ENCODE data around the gene CLDN19. TPM values are rescaled to one million over a fixed set of nuclear protein-coding genes. Genes with fewer than 3 reads are reported as not detected.
"Not testable (repeated sequence)": the region's sequence is repeated elsewhere in the genome, so short reads cannot be mapped to it uniquely, and the experiment has no call there.

The CLDN19 gene
- total and polyA plus RNA-seq, 8 donors: 0.37 TPM; not detected in 7

DNA sequence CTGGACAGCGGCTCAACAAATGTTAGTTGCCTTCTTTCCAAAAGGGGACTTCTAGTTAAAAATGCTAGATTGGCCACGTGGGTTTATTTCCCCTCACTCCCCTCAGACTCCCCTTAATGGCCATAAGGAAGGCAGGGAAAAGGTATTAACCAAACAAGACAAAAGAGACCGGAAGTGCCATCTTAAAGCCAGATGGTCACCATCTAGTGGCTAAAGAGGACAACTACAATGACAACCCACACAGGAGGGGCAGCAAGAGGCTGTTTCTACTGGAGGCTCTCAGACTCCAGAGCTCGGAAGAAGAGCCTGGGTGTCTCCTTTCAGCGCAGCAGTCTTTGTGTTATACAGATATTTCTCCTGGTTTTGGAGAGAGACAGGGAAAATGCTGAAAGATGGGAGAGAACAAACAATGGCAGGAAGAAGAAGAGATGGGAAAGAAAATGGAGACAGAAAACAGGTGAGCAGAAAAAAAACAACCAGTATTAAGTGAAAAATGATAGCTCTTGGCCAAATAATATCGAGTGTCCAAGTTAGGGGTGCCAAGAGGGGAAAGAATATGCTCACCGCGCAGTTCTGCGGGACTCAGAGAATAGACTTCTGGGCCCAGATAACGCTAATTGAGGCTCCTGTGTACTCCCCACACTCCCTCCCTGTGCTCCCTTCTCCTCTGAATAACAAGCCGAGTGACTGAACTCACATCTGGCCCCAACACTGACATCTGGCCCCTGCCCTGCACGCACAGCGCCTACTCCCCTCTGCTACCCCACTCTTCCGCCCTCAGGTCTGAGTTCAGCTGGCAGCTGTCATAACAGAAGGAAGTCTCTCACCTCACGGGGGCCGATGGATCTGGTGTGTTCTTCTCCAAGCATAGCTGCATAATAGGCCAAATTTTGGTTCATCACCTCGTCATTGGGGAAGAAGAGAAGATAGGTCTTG is 17.2 kb upstream of the CLDN19 start:
- WGBS, 5 donors: 77 to 81% (median 79%) methylated on average over 17 of the region's 17 CpGs

DNA sequence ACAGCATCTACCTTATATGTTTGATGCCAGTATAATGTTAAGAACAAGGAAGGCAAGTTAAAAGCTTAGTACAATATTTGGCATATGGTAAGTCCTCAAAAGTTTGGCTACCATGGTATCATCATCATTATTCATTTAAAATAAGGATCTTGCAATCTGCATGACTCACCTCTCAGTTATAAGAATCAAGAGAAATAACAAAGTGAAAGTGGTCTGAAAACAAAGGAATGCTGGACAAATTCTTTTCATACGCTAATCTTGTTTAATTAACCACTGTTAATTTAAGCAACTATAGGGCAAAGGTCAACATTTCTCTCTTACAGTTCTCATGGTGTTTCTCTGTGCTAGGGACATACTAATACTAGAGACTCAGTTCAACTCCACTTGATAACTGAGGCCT is 13.0 kb upstream of the CLDN19 start:
- Histone ChIP-seq H3K36me3 (peaks cover 50 to 94% (median 88%) of the 10 kb centered on the region in 4 donors), H3K27ac (no peak overlapping the region), H3K4me3 (no peak overlapping the region), H3K27me3 (no peaks in the 10 kb centered on the region), H3K9me3 (no peaks in the 10 kb centered on the region), H3K4me1 (peaks cover 0 to 7% (median 2%) of the 10 kb centered on the region in 4 donors)
- 40 to 63% (median 48%) methylated on average over 1 of the region's 1 CpG for WGBS, 5 donors
- intact Hi-C loops (cut with DNase I; ENCODE audit: low total_unique reads): no loop called here
- DNase-seq: no peak
- no peak for TF ChIP-seq POLR2AphosphoS5 (IDR thresholded peaks at IDR 0.05)
- TF ChIP-seq, protein P1, sequence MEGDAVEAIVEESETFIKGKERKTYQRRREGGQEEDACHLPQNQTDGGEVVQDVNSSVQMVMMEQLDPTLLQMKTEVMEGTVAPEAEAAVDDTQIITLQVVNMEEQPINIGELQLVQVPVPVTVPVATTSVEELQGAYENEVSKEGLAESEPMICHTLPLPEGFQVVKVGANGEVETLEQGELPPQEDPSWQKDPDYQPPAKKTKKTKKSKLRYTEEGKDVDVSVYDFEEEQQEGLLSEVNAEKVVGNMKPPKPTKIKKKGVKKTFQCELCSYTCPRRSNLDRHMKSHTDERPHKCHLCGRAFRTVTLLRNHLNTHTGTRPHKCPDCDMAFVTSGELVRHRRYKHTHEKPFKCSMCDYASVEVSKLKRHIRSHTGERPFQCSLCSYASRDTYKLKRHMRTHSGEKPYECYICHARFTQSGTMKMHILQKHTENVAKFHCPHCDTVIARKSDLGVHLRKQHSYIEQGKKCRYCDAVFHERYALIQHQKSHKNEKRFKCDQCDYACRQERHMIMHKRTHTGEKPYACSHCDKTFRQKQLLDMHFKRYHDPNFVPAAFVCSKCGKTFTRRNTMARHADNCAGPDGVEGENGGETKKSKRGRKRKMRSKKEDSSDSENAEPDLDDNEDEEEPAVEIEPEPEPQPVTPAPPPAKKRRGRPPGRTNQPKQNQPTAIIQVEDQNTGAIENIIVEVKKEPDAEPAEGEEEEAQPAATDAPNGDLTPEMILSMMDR (IDR thresholded peaks at IDR 0.05): no peak
- TF ChIP-seq EP300 (IDR thresholded peaks at IDR 0.05): no peak
- TF ChIP-seq POLR2A (IDR thresholded peaks at IDR 0.05): no peak

More for the DNA sequence above, 17.2 kb upstream of the CLDN19 start:
- Histone ChIP-seq H3K27me3 (no peaks in the 10 kb centered on the region), H3K4me3 (no peak overlapping the region), H3K9me3 (no peaks in the 10 kb centered on the region), H3K27ac (no peak overlapping the region), H3K4me1 (peaks cover 0 to 7% (median 2%) of the 10 kb centered on the region in 4 donors), H3K36me3 (peaks cover 44 to 94% (median 81%) of the 10 kb centered on the region in 4 donors)
- intact Hi-C loops (cut with DNase I; ENCODE audit: low total_unique reads): no loop called here
- DNase-seq: peak; percentile 25 to 76
- TF ChIP-seq, protein P1 (IDR thresholded peaks at IDR 0.05): peak in 5 of 7 experiments; percentile 34 to 65 (median 56)
- no peak for TF ChIP-seq EP300 (IDR thresholded peaks at IDR 0.05)

DNA sequence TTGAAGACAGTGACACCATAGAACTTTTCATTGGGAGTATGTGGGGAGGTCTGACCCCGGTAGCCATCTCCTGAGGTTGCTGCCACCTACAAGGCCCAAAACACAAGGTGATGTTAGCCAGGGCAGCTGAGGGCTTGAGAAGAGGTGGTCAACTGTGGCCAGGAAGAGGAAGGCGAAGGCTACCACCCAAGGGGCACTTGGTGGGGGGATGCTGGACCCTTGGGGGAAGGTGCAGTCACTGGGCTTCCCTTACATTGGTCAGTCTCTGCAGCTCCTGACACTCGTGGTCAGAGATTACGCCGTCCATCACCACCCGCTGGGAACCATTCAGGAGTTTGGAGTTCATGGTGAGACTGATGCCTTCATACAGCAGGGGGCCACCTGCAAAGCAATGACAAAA is 12.2 kb upstream of the CLDN19 start:
- Histone ChIP-seq H3K27ac (no peak overlapping the region), H3K27me3 (no peaks in the 10 kb centered on the region), H3K4me1 (peaks cover 0 to 7% (median 2%) of the 10 kb centered on the region in 4 donors), H3K4me3 (no peak overlapping the region), H3K9me3 (no peaks in the 10 kb centered on the region), H3K36me3 (peaks cover 43 to 94% (median 88%) of the 10 kb centered on the region in 4 donors)
- TF ChIP-seq, protein P1 (IDR thresholded peaks at IDR 0.05): no peak
- TF ChIP-seq POLR2AphosphoS5 (IDR thresholded peaks at IDR 0.05) (no peak), POLR2A (IDR thresholded peaks at IDR 0.05) (no peak), EP300 (IDR thresholded peaks at IDR 0.05) (no peak)
- peak in 1 of 2 donors; percentile 16 for DNase-seq
- 91 to 97% (median 95%) methylated on average over 6 of the region's 6 CpGs for WGBS, 5 donors
- intact Hi-C loops (cut with DNase I; ENCODE audit: low total_unique reads): no loop called here

DNA sequence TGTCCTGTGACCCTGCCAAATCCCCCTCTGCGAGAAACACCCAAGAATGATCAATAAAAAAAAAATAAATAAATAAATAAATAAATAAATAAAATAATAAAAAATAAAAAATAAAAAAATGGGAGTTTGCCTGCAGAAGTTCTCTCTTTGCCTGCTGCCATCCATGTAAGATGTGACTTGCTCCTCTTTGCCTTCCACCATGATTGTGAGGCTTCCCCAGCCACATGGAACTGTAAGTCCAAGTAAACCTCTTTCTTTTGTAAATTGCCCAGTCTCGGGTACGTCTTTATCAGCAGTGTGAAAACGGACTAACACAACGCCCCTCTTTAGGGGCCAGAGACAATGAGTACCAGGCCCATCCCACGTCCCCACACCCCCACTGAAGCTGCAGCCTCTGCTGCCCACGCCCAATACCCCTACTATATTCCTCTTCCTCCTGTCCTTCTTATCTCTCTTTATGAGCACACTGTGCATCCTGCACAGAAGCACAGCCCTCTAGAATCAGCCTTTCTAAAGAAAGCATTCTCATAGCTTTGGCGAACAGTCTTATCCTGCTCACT is 11.6 kb upstream of the CLDN19 start:
- H3K27me3 ChIP-seq; H3K27ac ChIP-seq; intact Hi-C loops (cut with DNase I; ENCODE audit: low total_unique reads); H3K4me1 ChIP-seq; H3K4me3 ChIP-seq; H3K9me3 ChIP-seq: not testable (repeated sequence)
- 84 to 95% (median 92%) methylated on average over 8 of the region's 8 CpGs for WGBS, 5 donors
- peak in 1 of 2 donors; percentile 4 for DNase-seq
- H3K36me3 ChIP-seq: peaks cover 43 to 92% (median 90%) of the 10 kb centered on the region in 4 donors

Data from stomach (tissue), 9 donors.